KMS-11 (cell line): ENCODE results near the gene RC3H1.

Source experiments
- H2AFZ ChIP-seq: fragments of 200-600 bp; sonication (generic); 2 replicates; pipeline ENCODE4 v1.6.1; 2016; ENCODE audit warnings: antibody characterized with exemption, mixed run types, low read depth
- H3K27ac ChIP-seq: fragments of 200-600 bp; sonication (generic); 2 replicates; pipeline ENCODE4 v1.6.1; 2016; ENCODE audit warnings: mild to moderate bottlenecking, mixed run types
- H3K27me3 ChIP-seq: fragments of 200-600 bp; sonication (generic); 2 replicates; pipeline ENCODE4 v1.6.1; 2017; ENCODE audit warnings: mild to moderate bottlenecking, low read depth, mixed run types, moderate library complexity; ENCODE audit not compliant: insufficient read depth
- H3K36me3 ChIP-seq: fragments of 200-600 bp; sonication (generic); 2 replicates; pipeline ENCODE4 v1.6.1; 2017; ENCODE audit warnings: mild to moderate bottlenecking, mixed run types; ENCODE audit not compliant: insufficient read depth
- H3K4me1 ChIP-seq: fragments of 200-600 bp; sonication (generic); 2 replicates; pipeline ENCODE4 v1.6.1; 2016; ENCODE audit warnings: mild to moderate bottlenecking, low read depth, mixed run types; ENCODE audit not compliant: poor library complexity, severe bottlenecking
- H3K4me2 ChIP-seq: fragments of 200-600 bp; sonication (generic); 2 replicates; pipeline ENCODE4 v1.7.0; 2016; ENCODE audit warnings: mild to moderate bottlenecking, mixed run types
- H3K4me3 ChIP-seq: fragments of 200-600 bp; sonication (generic); IDR thresholded peaks from 2 replicates; pipeline ENCODE4 v1.6.1; 2017; ENCODE audit warnings: low read depth, low read length, mixed read lengths; ENCODE audit not compliant: insufficient read depth
- H3K79me2 ChIP-seq: fragments of 200-600 bp; sonication (generic); 2 replicates; pipeline ENCODE4 v1.6.1; 2016; ENCODE audit warnings: low read depth, mixed run types; ENCODE audit not compliant: insufficient read depth
- H3K9ac ChIP-seq: fragments of 200-600 bp; sonication (generic); 2 replicates; pipeline ENCODE4 v1.6.1; 2016; ENCODE audit warnings: mild to moderate bottlenecking, mixed run types
- H4K20me1 ChIP-seq: fragments of 200-600 bp; sonication (generic); 2 replicates; pipeline ENCODE4 v1.6.1; 2016; ENCODE audit warnings: mild to moderate bottlenecking, mixed run types; ENCODE audit not compliant: insufficient read depth
- TF ChIP-seq, protein P1 (sequence below): fragments of 200-600 bp; sonication (generic); conservative IDR thresholded peaks from 2 replicates; pipeline ENCODE4 v1.6.1; 2017; ENCODE audit warnings: low read depth, mild to moderate bottlenecking, antibody characterized with exemption, low read length, moderate library complexity, mixed read lengths

RC3H1 gene

DNA sequence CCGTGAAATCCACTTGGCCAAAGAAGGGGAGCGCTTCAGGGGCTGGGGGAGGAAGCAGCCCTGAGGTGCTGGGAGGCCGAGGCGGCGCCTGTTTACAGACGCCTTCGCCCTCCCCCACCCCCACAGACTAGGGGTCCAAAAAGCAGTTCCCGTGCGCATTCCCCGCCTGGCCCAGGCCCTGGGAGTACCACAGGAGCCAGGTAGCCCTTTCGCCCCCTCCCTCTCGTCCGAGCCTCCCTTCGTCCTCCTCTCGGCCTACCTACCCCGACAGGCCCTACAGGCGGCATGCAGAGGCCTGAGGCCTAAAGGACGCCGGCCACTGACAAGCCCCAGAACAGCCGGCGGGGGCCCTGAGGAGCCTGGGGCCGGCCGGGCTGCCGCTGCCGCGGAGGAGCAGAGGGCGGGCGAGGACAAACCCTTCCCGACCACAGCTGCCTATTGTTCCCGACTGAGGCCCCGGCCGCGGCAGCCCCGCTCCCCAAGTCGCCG lies 522 bp downstream of the RC3H1 start:
- Histone ChIP-seq H4K20me1 (peaks cover 43% of the 10 kb centered on the region), H3K36me3 (no peaks in the 10 kb centered on the region), H3K4me2 (peak overlapping the region; percentile 98), H3K4me3 (peak overlapping the region; percentile 77), H3K27ac (peak overlapping the region; percentile 75), H2AFZ (peak overlapping the region; percentile 89), H3K9ac (peak overlapping the region; percentile 88), H3K79me2 (peaks cover 52% of the 10 kb centered on the region), H3K4me1 (peaks cover 52% of the 10 kb centered on the region), H3K27me3 (no peaks in the 10 kb centered on the region)
- TF ChIP-seq, protein P1, sequence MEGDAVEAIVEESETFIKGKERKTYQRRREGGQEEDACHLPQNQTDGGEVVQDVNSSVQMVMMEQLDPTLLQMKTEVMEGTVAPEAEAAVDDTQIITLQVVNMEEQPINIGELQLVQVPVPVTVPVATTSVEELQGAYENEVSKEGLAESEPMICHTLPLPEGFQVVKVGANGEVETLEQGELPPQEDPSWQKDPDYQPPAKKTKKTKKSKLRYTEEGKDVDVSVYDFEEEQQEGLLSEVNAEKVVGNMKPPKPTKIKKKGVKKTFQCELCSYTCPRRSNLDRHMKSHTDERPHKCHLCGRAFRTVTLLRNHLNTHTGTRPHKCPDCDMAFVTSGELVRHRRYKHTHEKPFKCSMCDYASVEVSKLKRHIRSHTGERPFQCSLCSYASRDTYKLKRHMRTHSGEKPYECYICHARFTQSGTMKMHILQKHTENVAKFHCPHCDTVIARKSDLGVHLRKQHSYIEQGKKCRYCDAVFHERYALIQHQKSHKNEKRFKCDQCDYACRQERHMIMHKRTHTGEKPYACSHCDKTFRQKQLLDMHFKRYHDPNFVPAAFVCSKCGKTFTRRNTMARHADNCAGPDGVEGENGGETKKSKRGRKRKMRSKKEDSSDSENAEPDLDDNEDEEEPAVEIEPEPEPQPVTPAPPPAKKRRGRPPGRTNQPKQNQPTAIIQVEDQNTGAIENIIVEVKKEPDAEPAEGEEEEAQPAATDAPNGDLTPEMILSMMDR, result no peak

GRCh38 chr1:174018565-174018964 lies 3.6 kb downstream of the RC3H1 start:
- no peaks in the 10 kb centered on the region for H3K27me3 ChIP-seq
- no peaks in the 10 kb centered on the region for H3K36me3 ChIP-seq
- peaks cover 51% of the 10 kb centered on the region for H3K4me1 ChIP-seq
- no peak overlapping the region for H3K4me3 ChIP-seq
- no peak overlapping the region for H3K9ac ChIP-seq
- H2AFZ ChIP-seq, result no peak overlapping the region
- peaks cover 82% of the 10 kb centered on the region for H3K79me2 ChIP-seq
- TF ChIP-seq, protein P1, result no peak
- H4K20me1 ChIP-seq, result peaks cover 59% of the 10 kb centered on the region
- H3K27ac ChIP-seq, result no peak overlapping the region
- peak overlapping the region; percentile 98; the same call in 1 of the 2 replicates for H3K4me2 ChIP-seq

- H3K4me1 ChIP-seq, result peaks cover 42% of the 10 kb centered on the region
- peak overlapping the region; percentile 98; the same call in 1 of the 2 replicates for H3K4me2 ChIP-seq
- no peak overlapping the region for H3K4me3 ChIP-seq
- H4K20me1 ChIP-seq, result peaks cover 60% of the 10 kb centered on the region
- no peaks in the 10 kb centered on the region for H3K36me3 ChIP-seq
- H3K79me2 ChIP-seq, result peaks cover 92% of the 10 kb centered on the region
- H3K27me3 ChIP-seq, result no peaks in the 10 kb centered on the region
- H3K9ac ChIP-seq, result no peak overlapping the region
- no peak overlapping the region for H3K27ac ChIP-seq
- H2AFZ ChIP-seq, result no peak overlapping the region
- TF ChIP-seq, protein P1, result no peak
These were observed 4.8 kb downstream of the RC3H1 start for GRCh38 chr1:174017231-174017970.

DNA sequence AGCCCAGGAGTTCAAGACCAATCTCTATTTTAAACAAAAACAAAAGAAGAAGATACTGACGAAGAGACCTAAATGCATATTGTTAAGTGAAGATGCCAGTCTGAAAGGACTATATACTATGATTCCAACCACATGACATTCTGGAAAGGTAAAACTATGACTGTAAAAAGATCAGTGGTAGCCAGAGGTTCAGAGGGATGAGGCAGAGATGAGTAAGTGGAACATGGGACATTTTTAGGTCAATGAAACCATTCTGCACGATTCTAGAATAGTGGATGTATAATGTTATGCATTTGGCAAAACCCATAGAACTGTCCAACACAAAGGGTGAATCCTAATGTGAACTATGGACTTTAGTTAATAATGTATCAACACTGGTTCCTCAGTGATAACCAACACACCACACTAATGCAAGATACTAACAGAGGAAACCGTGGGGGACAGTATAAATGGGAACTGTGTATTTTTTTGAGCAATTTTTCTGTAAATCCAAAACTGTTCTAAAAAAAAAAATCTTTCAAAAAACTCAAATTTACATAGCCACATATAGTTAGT lies 8.2 kb downstream of the RC3H1 start:
- Histone ChIP-seq H3K4me3 (no peak overlapping the region), H3K79me2 (peaks cover 98% of the 10 kb centered on the region), H2AFZ (no peak overlapping the region), H3K4me2 (no peak overlapping the region), H3K27ac (no peak overlapping the region), H3K9ac (no peak overlapping the region), H3K27me3 (no peaks in the 10 kb centered on the region), H4K20me1 (peaks cover 46% of the 10 kb centered on the region), H3K4me1 (peaks cover 32% of the 10 kb centered on the region), H3K36me3 (0 out of 2 replicates have a peak, but pooled peaks cover 6% of the 10 kb centered on the region)
- TF ChIP-seq, protein P1, result no peak
